K562 (cell line): ENCODE results near the gene GP1BB. TPM values are rescaled to one million over a fixed set of nuclear protein-coding genes. Genes with fewer than 3 reads are reported as not detected.

Source experiments
- CHD1 ChIP-seq: fragments of 200-600 bp; sonication (generic); IDR thresholded peaks from one replicate; pipeline ENCODE4 v1.6.1; 2012; ENCODE audit warnings: mild to moderate bottlenecking, moderate library complexity, low read length, inconsistent platforms
- CXXC5 ChIP-seq: fragments of 250-450 bp; sonication (Bioruptor Pico); IDR thresholded peaks from 2 replicates; pipeline ENCODE4 v1.8.0; 2022; ENCODE audit warnings: inconsistent platforms, mild to moderate bottlenecking, moderate library complexity
- HNRNPL ChIP-seq: fragments of 200-400 bp; formaldehyde crosslinking; IDR thresholded peaks from 2 replicates; pipeline ENCODE4 v1.6.1; 2017; ENCODE audit warnings: low read depth, mild to moderate bottlenecking, low read length
- KDM1A ChIP-seq, 2 experiments: fragments of 450-650 bp; IDR thresholded peaks; 2 replicates each; pipeline ENCODE4 v1.6.1; 2016; ENCODE audit warnings: mild to moderate bottlenecking in 2 of 2
- MYBL2 ChIP-seq, 2 experiments: fragments of 450-650 bp in 1 of 2; sonication (generic) in 1 of 2; formaldehyde crosslinking in 1 of 2; IDR thresholded peaks; 2 replicates each; pipeline versions ENCODE4 v1.6.1 to v1.8.1; 2017 to 2022; ENCODE audit warnings: borderline replicate concordance in 1 of 2, inconsistent platforms in 1 of 2, low read depth in 1 of 2, mild to moderate bottlenecking in 1 of 2, missing genetic modification reagents in 1 of 2, moderate library complexity in 1 of 2
- NEUROD1 ChIP-seq: fragments of 150-350 bp; IDR thresholded peaks from 2 replicates; pipeline ENCODE4 v1.6.1; 2014; ENCODE audit warnings: borderline replicate concordance, low read length, low read depth; ENCODE audit not compliant: partially characterized antibody
- SOX6 ChIP-seq: fragments of 450-650 bp; IDR thresholded peaks from 2 replicates; pipeline ENCODE4 v1.6.1; 2014; ENCODE audit warnings: mild to moderate bottlenecking
- SRSF1 ChIP-seq: fragments of 200-400 bp; formaldehyde crosslinking; IDR thresholded peaks from 2 replicates; pipeline ENCODE4 v1.6.1; 2017; ENCODE audit warnings: mild to moderate bottlenecking, low read depth, low read length, moderate library complexity
- ZNF24 ChIP-seq: fragments of 450-650 bp; IDR thresholded peaks from 2 replicates; pipeline ENCODE4 v1.6.1; 2016
- ZNF41 ChIP-seq: fragments of 250-450 bp; sonication (Bioruptor Pico); conservative IDR thresholded peaks from 2 replicates; pipeline ENCODE4 v1.4.0; 2020; ENCODE audit warnings: mild to moderate bottlenecking
- polyA plus RNA-seq, 8 experiments: library from polyadenylated mRNA; depleted of rRNA in 4 of 8; stranded (reverse) in 5 of 8; unstranded in 3 of 8; fragments of >200 nt; fragmentation: Nextera tagmentation in 2 of 8; fragmentation: Illumina TruSeq in 1 of 8; extraction: Ambion mirVana in 2 of 8; extraction: Trizol in 1 of 8; gene quantifications; 2 replicates each; pipeline versions ENCODE4 v1.2.1 to v1.2.3, GENCODE V29; 2011 to 2014; ENCODE audit warnings: inconsistent platforms in 1 of 8, missing spikeins in 1 of 8
- total RNA-seq, 7 experiments: library from RNA; depleted of rRNA in 6 of 7; stranded (reverse); fragments of >200 nt in 6 of 7; fragmentation: Illumina TruSeq in 2 of 7; extraction: Trizol in 2 of 7; gene quantifications; 2 replicates each; pipeline versions ENCODE4 v1.2.1 to v1.2.3, GENCODE V29; 2011 to 2021; ENCODE audit warnings: low replicate concordance in 1 of 7
- TF ChIP-seq, protein P1 (sequence below): IDR thresholded peaks from 2 replicates; pipeline ENCODE4 v1.6.1; 2016; ENCODE audit warnings: missing genetic modification characterization, missing compliant biosample characterization
- TF ChIP-seq, protein P2 (sequence below), 2 experiments: fragments of 450-650 bp in 1 of 2; sonication (generic) in 1 of 2; formaldehyde crosslinking in 1 of 2; IDR thresholded peaks in 1 of 2; conservative IDR thresholded peaks in 1 of 2; 2 replicates each; pipeline versions ENCODE4 v1.6.1 to v1.8.1; 2016 to 2023; ENCODE audit warnings: mild to moderate bottlenecking in 2 of 2, moderate library complexity in 2 of 2, inconsistent platforms in 1 of 2, missing genetic modification reagents in 1 of 2

GP1BB gene
- total and polyA plus RNA-seq, 9 of the 15 experiments (the other 6 are each of a cell fraction or from before 2014, with no cell fraction given) = 0.69 to 162 (median 2.8) TPM

DNA sequence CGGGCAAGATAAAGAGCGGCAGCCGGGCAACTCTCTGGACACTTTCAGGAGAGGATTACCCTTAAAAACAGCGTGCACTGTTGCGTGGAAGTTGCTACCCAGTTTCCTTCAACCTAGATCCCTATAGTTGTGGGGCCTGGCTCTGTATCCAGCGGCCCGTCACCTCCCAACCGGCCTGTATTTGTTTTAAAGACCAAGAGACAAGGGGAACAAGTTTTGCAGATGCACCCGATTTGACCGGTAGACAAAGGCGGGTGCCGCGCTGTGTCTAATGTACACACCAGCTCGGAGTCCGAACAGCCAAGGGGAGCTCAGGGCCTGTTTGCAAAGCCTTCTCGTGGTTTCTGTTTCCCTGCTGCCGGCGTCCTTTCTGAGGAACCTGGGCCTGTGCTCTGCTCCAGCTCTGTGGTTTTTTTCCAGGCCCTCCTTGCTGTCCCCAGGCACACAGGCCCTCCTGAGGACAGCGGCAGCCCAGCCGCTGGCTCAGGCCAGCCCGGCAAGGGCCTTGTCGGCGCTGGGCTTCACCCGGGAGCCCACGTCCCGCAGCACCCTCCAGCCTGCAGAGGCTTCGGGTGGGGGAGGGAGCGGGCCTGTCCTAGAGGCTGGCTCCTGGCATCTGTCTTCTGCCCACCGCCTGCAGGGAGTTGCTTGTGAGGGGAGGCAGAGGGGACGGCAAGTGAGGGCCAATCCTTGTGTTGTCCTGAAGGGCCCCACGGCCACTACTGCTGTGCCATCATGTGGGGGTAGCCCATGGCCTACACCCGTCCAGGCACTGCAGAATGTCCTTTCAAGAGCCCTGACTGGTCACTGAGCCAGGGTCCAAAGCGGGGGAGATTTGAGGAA is 38.6 kb downstream of the GP1BB start (continued):
- TF ChIP-seq NEUROD1 = no peak
- TF ChIP-seq, protein P1, sequence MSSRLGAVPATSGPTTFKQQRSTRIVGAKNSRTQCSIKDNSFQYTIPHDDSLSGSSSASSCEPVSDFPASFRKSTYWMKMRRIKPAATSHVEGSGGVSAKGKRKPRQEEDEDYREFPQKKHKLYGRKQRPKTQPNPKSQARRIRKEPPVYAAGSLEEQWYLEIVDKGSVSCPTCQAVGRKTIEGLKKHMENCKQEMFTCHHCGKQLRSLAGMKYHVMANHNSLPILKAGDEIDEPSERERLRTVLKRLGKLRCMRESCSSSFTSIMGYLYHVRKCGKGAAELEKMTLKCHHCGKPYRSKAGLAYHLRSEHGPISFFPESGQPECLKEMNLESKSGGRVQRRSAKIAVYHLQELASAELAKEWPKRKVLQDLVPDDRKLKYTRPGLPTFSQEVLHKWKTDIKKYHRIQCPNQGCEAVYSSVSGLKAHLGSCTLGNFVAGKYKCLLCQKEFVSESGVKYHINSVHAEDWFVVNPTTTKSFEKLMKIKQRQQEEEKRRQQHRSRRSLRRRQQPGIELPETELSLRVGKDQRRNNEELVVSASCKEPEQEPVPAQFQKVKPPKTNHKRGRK (tag) = no peak
- no peak; the same call in 1 of the 2 replicates for TF ChIP-seq CXXC5 (CRISPR knock-in tag)
- no peak for TF ChIP-seq SRSF1
- TF ChIP-seq ZNF41 (CRISPR knock-in tag) = no peak
- TF ChIP-seq, protein P2, sequence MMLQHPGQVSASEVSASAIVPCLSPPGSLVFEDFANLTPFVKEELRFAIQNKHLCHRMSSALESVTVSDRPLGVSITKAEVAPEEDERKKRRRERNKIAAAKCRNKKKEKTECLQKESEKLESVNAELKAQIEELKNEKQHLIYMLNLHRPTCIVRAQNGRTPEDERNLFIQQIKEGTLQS (IDR thresholded peaks at IDR 0.05) = no peak
- TF ChIP-seq, protein P2 (CRISPR knock-in tag; conservative IDR thresholded peaks at IDR 0.05) = no peak
- TF ChIP-seq HNRNPL = no peak
- TF ChIP-seq KDM1A (IDR thresholded peaks at IDR 0.05) = no peak
- TF ChIP-seq SOX6 = no peak
- TF ChIP-seq MYBL2 (IDR thresholded peaks at IDR 0.05; ENCODE audit: low read depth) = no peak
- no peak for TF ChIP-seq MYBL2 (CRISPR knock-in tag; IDR thresholded peaks at IDR 0.05; ENCODE audit: borderline replicate concordance)
- TF ChIP-seq ZNF24 = no peak
- TF ChIP-seq CHD1 = peak; percentile 88
